GM18517 (cell line): ENCODE data around the gene GRHL1.
"Not testable (repeated sequence)": the region's sequence is repeated elsewhere in the genome, so short reads cannot be mapped to it uniquely, and the experiment has no call there.

ENCODE experiments used
- ATAC-seq: cut with Tn5 transposase; IDR thresholded peaks from one replicate; pipeline ENCODE4 v1.9.1; 2021; ENCODE audit warnings: mild to moderate bottlenecking, moderate library complexity; ENCODE audit not compliant: unreplicated experiment

Gene GRHL1

GRCh38 chr2:9951522-9952285, at the start of gene GRHL1:
TSS of gene GRHL1 (plus strand) at chr2:9951693. CDS start at chr2:9951834, 141 bp downstream.
- ATAC-seq, result peak; percentile 93

GRCh38 chr2:9905413-9905812, 46.1 kb upstream of the GRHL1 start:
- no peak for ATAC-seq

- ATAC-seq, result no peak
Measured at GRCh38 chr2:9907402-9907801, 44.1 kb upstream of the GRHL1 start.

- ATAC-seq, result no peak
Measured at GRCh38 chr2:9908639-9909038, 42.9 kb upstream of the GRHL1 start.

GRCh38 chr2:9909106-9909505, 42.4 kb upstream of the GRHL1 start:
- no peak for ATAC-seq

- no peak for ATAC-seq
Measured at GRCh38 chr2:9910699-9911098, 40.8 kb upstream of the GRHL1 start.

GRCh38 chr2:9912468-9912867, 39.0 kb upstream of the GRHL1 start:
- no peak for ATAC-seq

GRCh38 chr2:9914384-9915065, 37.0 kb upstream of the GRHL1 start:
- peak; percentile 98 for ATAC-seq

- no peak for ATAC-seq
Measured at GRCh38 chr2:9918275-9918674, 33.2 kb upstream of the GRHL1 start.

GRCh38 chr2:9919512-9919911, 32.0 kb upstream of the GRHL1 start:
- ATAC-seq, result no peak

- ATAC-seq, result not testable (repeated sequence)
Measured at GRCh38 chr2:9927020-9927419, 24.5 kb upstream of the GRHL1 start.

GRCh38 chr2:9937258-9937657, 14.2 kb upstream of the GRHL1 start:
- no peak for ATAC-seq

GRCh38 chr2:9937968-9938367, 13.5 kb upstream of the GRHL1 start:
- no peak for ATAC-seq

- no peak for ATAC-seq
Measured at GRCh38 chr2:9939587-9940485, 11.7 kb upstream of the GRHL1 start.

GRCh38 chr2:9941196-9941995, 10.1 kb upstream of the GRHL1 start:
- no peak for ATAC-seq

- ATAC-seq, result no peak
Measured at GRCh38 chr2:9941996-9942390, 9.5 kb upstream of the GRHL1 start.

GRCh38 chr2:9944330-9944758, 7.1 kb upstream of the GRHL1 start:
- no peak for ATAC-seq

GRCh38 chr2:9945596-9945995, 5.9 kb upstream of the GRHL1 start:
- ATAC-seq, result no peak

GRCh38 chr2:9946076-9946475, 5.4 kb upstream of the GRHL1 start:
- no peak for ATAC-seq

GRCh38 chr2:9946818-9947217, 4.7 kb upstream of the GRHL1 start:
- ATAC-seq, result no peak

- ATAC-seq, result no peak
Measured at GRCh38 chr2:9948721-9949120, 2.8 kb upstream of the GRHL1 start.
